DMS53 (cell line): Measurements from ENCODE around the gene TGFB1I1.
A peak's percentile ranks its signal among the peaks of the same experiment; 100 is the strongest.

Experiments used
- DNase-seq: peaks from one replicate; lab custom pipeline; 2025; lab: John Stamatoyannopoulos, UW

TGFB1I1 gene

DNA sequence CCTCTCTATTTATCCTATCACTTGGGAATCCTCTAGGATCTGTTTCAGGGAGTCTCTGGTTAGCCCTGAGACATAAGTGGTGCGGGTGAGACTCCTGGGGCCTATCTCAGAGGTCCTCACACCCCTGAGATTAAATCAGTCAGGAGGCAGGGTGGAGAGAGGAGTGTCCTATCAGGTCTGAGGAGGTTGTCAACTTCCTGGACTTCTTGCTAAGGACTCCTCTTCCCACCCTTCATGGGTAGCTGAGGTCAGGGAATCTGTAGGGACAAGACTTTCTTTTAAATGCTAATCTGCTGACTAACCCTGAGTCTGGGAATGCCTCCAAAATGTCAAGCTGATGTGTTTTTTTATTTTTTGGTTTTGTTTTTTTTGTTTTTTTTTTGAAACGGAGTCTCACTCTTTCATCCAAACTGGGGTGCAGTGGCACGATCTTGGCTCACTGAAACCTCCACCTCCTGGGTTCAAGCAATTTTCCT lies 19.3 kb upstream of the TGFB1I1 start:
- DNase-seq, result no peak

- DNase-seq, result peak; percentile 4
Measured at GRCh38 chr16:31453255-31454204, 18.4 kb upstream of the TGFB1I1 start.

DNA sequence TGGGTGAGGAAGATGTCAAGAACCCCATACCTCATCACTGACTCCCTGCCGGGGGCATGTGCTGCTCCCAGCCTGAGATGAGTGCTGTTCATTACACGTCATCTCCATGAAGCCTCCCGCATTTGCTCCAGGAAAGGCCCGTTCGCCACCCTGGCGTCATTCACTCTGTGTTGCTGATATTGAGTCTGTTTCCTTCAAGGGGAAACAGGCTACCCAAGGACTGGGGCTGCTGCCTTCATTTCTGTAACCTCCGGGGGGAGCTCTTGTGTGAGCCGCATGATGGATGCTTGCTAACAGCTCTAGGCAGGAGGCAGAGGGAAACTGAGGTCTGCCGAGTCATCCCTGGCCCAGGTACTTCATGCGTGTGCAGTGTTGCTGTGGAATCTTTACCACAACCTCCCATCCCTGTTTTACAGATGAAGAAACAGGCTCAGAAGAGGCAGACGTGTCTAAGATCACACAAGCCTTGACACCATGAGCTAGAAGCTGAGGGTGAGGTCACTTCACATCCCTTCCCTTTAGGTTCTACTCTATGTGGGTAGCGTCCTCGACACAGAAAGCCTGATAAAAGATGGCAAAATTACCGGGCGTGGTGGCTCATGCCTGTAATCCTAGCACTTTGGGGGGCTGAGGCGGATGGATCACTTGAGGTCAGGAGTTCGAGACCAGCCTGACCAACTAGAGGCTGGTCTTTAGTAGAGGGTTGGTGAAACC lies 16.2 kb upstream of the TGFB1I1 start:
- DNase-seq, result peak; percentile 13

DNA sequence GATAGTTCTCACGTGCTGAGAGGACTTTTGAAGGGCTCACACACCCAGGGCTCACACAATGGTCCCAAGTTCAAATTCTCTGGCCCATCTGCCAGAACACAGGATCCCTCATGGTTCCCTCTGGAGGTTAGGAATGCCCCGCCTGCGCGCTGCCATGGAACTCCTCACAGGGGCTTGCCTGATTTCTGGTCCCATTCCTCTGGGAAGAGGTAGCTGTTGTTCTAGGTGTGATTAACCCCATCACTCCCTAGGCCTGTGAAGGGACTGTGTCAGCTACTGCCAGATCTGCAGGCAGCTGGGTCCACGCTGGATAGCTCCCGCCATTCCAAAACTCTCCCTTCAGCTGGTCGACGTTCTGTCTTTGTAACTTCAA lies 15.0 kb upstream of the TGFB1I1 start:
- no peak for DNase-seq

- peak; percentile 71 for DNase-seq
Measured at GRCh38 chr16:31458073-31458843, 13.7 kb upstream of the TGFB1I1 start.

- peak; percentile 97 for DNase-seq
Measured at GRCh38 chr16:31458844-31459686, 12.9 kb upstream of the TGFB1I1 start, which contains the start of gene ARMC5. ARMC5 (plus strand) TSS chr16:31459501; CDS start chr16:31459525, 24 bp downstream.

GRCh38 chr16:31459687-31460581 lies 12.0 kb upstream of the TGFB1I1 start:
- DNase-seq, result peak; percentile 98

- DNase-seq, result peak; percentile 55
Measured at GRCh38 chr16:31460582-31461002, 11.4 kb upstream of the TGFB1I1 start.

DNA sequence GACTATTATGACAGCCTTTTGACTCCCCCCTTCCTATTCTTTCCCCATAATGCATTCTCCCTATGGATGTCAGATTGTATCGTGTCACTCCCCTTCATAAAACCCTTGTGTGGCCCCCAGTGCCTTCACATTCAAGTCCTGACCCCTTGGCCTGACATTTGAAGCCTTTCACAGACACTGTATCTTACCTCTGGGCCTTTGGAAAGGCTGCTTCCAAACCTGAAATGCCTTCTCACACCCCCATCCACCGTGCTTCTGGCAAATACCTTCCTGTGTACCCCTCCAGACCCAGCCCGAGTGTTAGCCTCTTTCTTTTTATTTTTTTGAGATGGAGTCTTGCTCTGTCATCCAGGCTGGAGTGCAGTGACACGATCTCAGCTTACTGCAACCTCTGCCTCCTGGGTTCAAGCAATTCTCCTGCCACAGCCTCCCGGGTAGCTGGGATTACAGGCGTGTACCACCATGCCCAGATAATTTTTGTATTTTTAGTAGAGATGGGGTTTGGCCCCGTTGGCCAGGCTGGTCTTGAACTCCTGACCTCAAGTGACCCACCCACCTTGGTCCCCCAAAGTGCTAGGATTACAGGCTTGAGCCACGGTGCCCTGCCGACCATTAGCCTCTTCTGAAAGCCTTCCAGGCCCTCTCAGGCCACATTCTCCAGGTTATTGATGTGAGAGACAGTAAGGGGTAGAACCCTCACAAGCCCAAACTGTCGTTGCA lies 10.6 kb upstream of the TGFB1I1 start:
- no peak for DNase-seq

DNA sequence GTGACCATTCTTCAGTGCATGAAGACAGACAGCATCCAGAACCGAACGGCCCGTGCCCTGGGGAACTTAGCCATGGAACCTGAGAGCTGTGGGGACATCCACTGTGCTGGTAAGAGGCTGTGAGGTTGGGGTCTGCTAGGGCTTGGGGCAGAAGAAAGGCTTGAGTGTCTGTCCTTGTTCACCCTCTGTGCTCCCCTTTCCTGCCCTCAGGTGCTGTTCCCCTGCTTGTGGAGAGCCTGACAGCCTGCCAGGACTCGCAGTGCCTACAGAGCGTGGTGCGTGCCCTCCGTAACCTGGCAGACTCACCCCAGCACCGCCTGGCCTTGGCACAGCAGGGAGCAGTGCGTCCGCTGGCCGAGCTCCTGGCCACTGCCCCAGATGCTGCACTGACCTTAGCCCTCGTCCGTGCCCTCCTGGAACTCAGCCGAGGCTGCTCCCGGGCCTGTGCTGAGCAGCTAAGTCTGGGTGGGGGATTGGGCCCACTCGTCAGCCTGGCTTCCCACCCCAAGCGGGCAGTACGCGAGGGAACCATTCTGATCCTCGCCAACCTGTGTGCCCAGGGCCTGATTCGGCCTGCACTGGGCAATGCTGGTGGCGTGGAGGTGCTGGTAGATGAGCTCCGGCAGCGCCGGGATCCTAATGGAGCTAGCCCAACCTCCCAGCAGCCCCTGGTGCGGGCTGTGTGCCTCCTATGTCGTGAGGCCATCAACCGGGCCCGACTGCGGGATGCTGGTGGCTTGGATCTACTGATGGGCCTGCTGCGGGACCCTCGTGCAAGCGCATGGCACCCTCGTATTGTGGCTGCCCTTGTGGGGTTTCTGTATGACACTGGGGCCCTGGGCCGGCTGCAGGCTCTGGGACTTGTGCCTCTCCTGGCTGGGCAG lies 9.8 kb upstream of the TGFB1I1 start:
- no peak for DNase-seq

- no peak for DNase-seq
Measured at GRCh38 chr16:31464348-31464769, 7.6 kb upstream of the TGFB1I1 start.

DNA sequence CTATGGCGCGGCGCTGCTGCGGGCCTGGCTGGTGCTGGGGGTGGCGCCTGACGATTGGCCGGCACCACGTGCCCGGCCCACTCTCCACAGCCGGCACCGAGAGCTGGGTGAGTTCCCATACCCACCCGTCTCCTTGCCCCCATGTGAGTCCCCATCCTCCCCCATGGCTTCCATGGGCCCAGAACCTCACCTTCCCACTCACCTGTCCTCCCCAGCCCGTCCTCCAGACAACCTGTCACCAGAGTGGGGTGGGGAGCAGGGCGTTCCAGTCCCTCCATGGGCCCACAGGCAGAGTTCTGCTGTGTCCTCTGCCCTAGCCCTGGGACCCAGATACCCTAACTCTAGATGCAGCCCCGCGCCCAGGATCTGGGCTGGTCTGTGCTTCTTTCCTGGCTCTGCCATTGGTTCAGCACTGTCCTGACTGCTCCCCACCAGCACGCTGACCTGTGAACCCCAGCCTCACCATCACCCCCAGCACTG lies 7.1 kb upstream of the TGFB1I1 start:
- no peak for DNase-seq

DNA sequence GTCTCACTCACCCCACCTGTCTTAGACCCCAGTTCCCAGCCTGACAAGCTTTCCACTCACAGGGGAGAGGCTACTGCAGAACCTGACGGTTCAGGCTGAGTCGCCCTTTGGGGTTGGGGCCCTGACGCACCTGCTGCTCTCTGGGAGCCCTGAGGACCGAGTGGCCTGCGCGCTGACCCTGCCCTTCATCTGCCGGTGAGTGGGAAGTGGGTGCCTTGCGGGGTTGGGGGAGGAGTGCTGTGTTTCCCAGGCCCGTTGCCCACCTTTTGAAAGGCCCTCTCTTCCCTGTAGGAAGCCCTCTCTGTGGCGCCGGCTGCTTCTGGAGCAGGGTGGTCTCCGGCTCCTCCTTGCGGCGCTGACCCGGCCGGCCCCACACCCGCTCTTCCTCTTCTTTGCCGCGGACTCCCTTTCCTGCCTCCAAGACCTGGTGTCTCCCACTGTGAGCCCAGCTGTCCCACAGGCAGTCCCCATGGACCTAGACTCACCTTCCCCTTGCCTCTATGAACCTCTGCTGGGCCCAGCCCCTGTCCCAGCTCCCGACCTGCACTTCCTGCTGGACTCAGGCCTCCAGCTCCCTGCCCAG lies 6.1 kb upstream of the TGFB1I1 start:
- DNase-seq, result no peak

- no peak for DNase-seq
Measured at GRCh38 chr16:31466381-31466841, 5.5 kb upstream of the TGFB1I1 start.

DNA sequence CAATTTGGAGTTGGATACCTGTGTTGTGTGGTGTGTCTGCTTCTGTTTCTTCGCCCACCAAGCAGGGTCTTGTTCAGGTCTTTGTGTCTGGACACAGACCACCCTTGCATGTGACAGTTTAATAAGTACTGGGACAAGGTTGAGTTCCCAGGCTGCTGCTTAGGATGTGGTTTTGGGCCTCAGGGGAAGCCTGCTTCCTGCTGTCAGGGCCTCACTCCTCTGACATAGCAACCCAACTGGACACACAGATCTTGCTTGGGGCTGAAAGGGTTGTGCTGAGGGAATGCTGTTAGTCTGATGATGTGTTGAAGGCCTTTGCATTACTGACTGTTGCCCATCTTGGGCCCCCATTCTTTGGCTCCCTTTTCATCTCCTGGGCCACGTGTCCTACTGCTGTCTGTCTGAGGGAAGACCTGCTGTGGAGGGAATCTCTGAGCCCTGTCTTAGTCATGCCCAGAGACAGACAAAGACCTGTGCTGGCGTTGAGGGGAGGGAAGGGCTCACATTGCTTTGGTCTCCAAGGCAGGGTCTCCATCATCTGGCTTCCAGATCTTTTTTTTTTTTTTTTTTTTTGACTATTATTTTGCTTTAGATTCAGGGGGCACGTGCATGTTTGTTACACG lies 4.7 kb upstream of the TGFB1I1 start:
- no peak for DNase-seq

DNA sequence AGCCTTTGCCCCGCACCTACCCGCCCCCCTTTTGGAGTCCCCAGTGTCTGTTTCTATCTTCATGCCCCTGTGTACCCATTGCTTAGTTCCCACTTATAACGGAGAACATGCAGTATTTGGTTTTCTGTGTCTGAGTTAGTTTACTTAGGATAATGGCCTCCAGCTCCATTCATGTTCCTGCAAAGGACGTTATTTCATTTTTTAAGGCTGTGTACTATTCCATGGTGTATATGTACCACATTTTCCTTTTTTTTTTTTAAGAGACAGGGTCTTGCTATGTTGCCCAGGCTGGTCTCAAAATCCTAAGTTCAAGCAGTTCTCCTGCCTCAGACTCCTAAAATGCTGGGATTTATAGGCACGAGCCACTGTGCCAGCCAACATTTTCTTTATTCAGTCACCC lies 4.1 kb upstream of the TGFB1I1 start:
- no peak for DNase-seq

- DNase-seq, result no peak
Measured at GRCh38 chr16:31470615-31471014, 1.3 kb upstream of the TGFB1I1 start.
